NCI-H2196 (cell line): Measurements from ENCODE around the gene HHIP.

Experiments used
- DNase-seq: peaks from one replicate; lab custom pipeline; 2025; ENCODE audit not compliant: unreplicated experiment; lab: John Stamatoyannopoulos, UW

HHIP gene

GRCh38 chr4:144653781-144654545 lies 8.0 kb downstream of the HHIP start:
- DNase-seq: no peak

- no peak for DNase-seq
These were observed 9.5 kb downstream of the HHIP start for GRCh38 chr4:144655491-144655890.

GRCh38 chr4:144656850-144657249 lies 10.9 kb downstream of the HHIP start:
- DNase-seq: no peak

GRCh38 chr4:144658015-144658567 lies 12.1 kb downstream of the HHIP start:
- DNase-seq: no peak

GRCh38 chr4:144658903-144659302 lies 12.9 kb downstream of the HHIP start:
- no peak for DNase-seq

- DNase-seq: no peak
These were observed 13.5 kb downstream of the HHIP start for GRCh38 chr4:144659447-144659846.

GRCh38 chr4:144663834-144664475 lies 18.0 kb downstream of the HHIP start:
- no peak for DNase-seq

GRCh38 chr4:144666539-144667175 lies 20.7 kb downstream of the HHIP start:
- no peak for DNase-seq

- DNase-seq: no peak
These were observed 21.5 kb downstream of the HHIP start for GRCh38 chr4:144667500-144667899.

- no peak for DNase-seq
These were observed 24.8 kb downstream of the HHIP start for GRCh38 chr4:144670776-144671175.

GRCh38 chr4:144674711-144675110 lies 28.8 kb downstream of the HHIP start:
- no peak for DNase-seq

GRCh38 chr4:144681806-144682205 lies 35.9 kb downstream of the HHIP start:
- DNase-seq: no peak

- no peak for DNase-seq
These were observed 37.6 kb downstream of the HHIP start for GRCh38 chr4:144683516-144683915.

GRCh38 chr4:144685911-144686310 lies 40.0 kb downstream of the HHIP start:
- DNase-seq: no peak

GRCh38 chr4:144686921-144687320 lies 41.0 kb downstream of the HHIP start:
- DNase-seq: no peak

GRCh38 chr4:144687466-144687865 lies 41.5 kb downstream of the HHIP start:
- no peak for DNase-seq

GRCh38 chr4:144688035-144688569 lies 42.1 kb downstream of the HHIP start:
- no peak for DNase-seq

GRCh38 chr4:144689125-144689524 lies 43.2 kb downstream of the HHIP start:
- no peak for DNase-seq

GRCh38 chr4:144695721-144696120 lies 49.8 kb downstream of the HHIP start:
- no peak for DNase-seq

- no peak for DNase-seq
These were observed 50.4 kb downstream of the HHIP start for GRCh38 chr4:144696376-144696775.

GRCh38 chr4:144699565-144699964 lies 53.6 kb downstream of the HHIP start:
- DNase-seq: no peak
